Measurements from ENCODE around the gene ATG14. TPM values are rescaled to one million over a fixed set of nuclear protein-coding genes. Genes with fewer than 3 reads are reported as not detected.

The ATG14 gene
- total RNA-seq, 1 donor from 2014 or later: 13.2 TPM

DNA sequence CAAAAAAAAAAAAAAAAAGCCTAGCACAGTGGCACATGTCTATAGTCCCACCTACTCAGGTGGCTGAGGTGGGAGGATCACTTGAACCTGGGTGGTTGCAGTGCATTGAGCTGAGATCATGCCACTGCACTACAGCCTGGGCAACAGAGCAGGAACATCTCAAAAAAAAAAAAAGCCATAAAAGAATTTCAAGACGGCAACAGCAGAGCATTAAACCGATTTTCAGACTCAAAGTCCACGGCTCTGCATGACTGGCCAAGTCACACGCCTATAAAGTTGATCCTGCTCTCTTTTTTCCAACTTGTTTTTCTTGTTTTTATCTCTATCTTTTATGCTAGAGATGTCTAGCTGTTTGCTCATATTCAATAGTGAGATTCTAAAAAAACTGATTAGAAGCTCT lies 95.1 kb downstream of the ATG14 start:
- peaks cover 19% of the 10 kb centered on the region for H3K4me1 ChIP-seq
- peaks cover 28% of the 10 kb centered on the region for H3K36me3 ChIP-seq
- H3K4me3 ChIP-seq: no peak overlapping the region
- H3K27me3 ChIP-seq (ENCODE audit: low read depth): no peaks in the 10 kb centered on the region
- TF ChIP-seq CTCF (IDR thresholded peaks at IDR 0.05; ENCODE audit: borderline replicate concordance): no peak
- H3K9me3 ChIP-seq (replicated peaks): peaks cover 15% of the 10 kb centered on the region
- H3K27ac ChIP-seq (replicated peaks): no peak overlapping the region
- DNase-seq: no peak
- intact Hi-C loops (cut with micrococcal nuclease): no loop called here

Other genes with a start within 250 kb of the ATG14 start
- gene DLGAP5, start 220.2 kb downstream of the ATG14 start, total RNA-seq: 0.14 TPM
- gene FBXO34, start 140.4 kb downstream of the ATG14 start, total RNA-seq: 22.4 TPM
- not detected for gene TBPL2, start 28.8 kb upstream of the ATG14 start, total RNA-seq
- gene KTN1, start 168.4 kb upstream of the ATG14 start, total RNA-seq: 294 TPM